ENCODE measurements around the gene PCID2. TPM values are rescaled to one million over a fixed set of nuclear protein-coding genes. Genes with fewer than 3 reads are reported as not detected.
A peak's percentile ranks its signal among the peaks of the same experiment; 100 is the strongest.

PCID2 gene
- total and polyA plus RNA-seq, 2 of the 13 experiments (the other 11 are each of a cell fraction or from before 2014, with no cell fraction given), result 65.0 to 111 TPM

DNA sequence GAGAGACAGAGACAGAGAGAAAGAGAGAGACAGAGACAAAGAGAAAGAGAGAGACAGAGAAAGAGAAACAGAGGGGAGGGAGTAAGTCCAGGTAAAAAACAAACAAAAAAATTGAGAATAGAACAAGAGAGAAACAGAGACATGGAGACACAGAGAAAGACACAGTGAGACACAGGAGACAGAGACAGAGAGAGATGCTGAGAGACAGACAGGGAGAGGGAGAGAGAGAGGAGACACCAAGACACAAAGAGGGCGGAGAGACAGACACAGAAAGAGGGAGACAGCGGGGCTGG, 55.8 kb downstream of the PCID2 start:
- ChIA-PET CTCF (ENCODE audit: low intra/inter-chr PET ratio, low total read pairs) (no interaction called here), POLR2A (interaction anchor here (1.0 kb wide), 1 partner anchor 31 kb away, joined by 9 read pairs; no protein-coding TSS in a partner anchor)
- H4K20me1 ChIP-seq (ENCODE audit: insufficient read depth, low read length), result no peaks in the 10 kb centered on the region
- no peaks in the 10 kb centered on the region for H3K27me3 ChIP-seq (ENCODE audit: control insufficient read depth in 1 of 2, insufficient read depth in 2 of 2, low read length in 2 of 2)
- H3K4me1 ChIP-seq (ENCODE audit: insufficient read depth, low read length), result peaks cover 81% of the 10 kb centered on the region
- H3K4me3 ChIP-seq (replicated peaks in 1 of 3; ENCODE audit: insufficient read depth in 1 of 3, low read depth in 2 of 3, low read length in 3 of 3), result peak overlapping the region; percentile 69 to 81 (median 76)
- no TSS peak for BruUV-seq (replicated peaks)
- H3K9me3 ChIP-seq (ENCODE audit: low read length), result 0 out of 2 replicates have a peak, but pooled peaks cover 5% of the 10 kb centered on the region
- no peak for ATAC-seq
- no peak for FAIRE-seq
- peak overlapping the region; percentile 93 for H3K9ac ChIP-seq (ENCODE audit: insufficient read depth, low read depth, low read length)
- 42% methylated on average over 2 of the region's 2 CpGs for WGBS (ENCODE audit: low lambda C conversion rate)
- TF ChIP-seq AHR (CRISPR knock-in tag; IDR thresholded peaks at IDR 0.05), result 0 out of 2 replicates have a peak, but pooled peaks have one; percentile 5
- TF ChIP-seq, protein P1, sequence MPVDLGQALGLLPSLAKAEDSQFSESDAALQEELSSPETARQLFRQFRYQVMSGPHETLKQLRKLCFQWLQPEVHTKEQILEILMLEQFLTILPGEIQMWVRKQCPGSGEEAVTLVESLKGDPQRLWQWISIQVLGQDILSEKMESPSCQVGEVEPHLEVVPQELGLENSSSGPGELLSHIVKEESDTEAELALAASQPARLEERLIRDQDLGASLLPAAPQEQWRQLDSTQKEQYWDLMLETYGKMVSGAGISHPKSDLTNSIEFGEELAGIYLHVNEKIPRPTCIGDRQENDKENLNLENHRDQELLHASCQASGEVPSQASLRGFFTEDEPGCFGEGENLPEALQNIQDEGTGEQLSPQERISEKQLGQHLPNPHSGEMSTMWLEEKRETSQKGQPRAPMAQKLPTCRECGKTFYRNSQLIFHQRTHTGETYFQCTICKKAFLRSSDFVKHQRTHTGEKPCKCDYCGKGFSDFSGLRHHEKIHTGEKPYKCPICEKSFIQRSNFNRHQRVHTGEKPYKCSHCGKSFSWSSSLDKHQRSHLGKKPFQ (CRISPR knock-in tag; IDR thresholded peaks at IDR 0.05; ENCODE audit: insufficient replicate concordance), result no peak
- no peak for TF ChIP-seq ZIK1 (CRISPR knock-in tag; IDR thresholded peaks at IDR 0.05; ENCODE audit: borderline replicate concordance, low read depth)
- TF ChIP-seq SP5 (CRISPR knock-in tag; IDR thresholded peaks at IDR 0.05; ENCODE audit: borderline replicate concordance, low read depth), result 0 out of 2 replicates have a peak, but pooled peaks have one; percentile 18
- 0 out of 2 replicates have a peak, but pooled peaks have one; percentile 9 for TF ChIP-seq NFYC (CRISPR knock-in tag; IDR thresholded peaks at IDR 0.05)
- TF ChIP-seq, protein P2, sequence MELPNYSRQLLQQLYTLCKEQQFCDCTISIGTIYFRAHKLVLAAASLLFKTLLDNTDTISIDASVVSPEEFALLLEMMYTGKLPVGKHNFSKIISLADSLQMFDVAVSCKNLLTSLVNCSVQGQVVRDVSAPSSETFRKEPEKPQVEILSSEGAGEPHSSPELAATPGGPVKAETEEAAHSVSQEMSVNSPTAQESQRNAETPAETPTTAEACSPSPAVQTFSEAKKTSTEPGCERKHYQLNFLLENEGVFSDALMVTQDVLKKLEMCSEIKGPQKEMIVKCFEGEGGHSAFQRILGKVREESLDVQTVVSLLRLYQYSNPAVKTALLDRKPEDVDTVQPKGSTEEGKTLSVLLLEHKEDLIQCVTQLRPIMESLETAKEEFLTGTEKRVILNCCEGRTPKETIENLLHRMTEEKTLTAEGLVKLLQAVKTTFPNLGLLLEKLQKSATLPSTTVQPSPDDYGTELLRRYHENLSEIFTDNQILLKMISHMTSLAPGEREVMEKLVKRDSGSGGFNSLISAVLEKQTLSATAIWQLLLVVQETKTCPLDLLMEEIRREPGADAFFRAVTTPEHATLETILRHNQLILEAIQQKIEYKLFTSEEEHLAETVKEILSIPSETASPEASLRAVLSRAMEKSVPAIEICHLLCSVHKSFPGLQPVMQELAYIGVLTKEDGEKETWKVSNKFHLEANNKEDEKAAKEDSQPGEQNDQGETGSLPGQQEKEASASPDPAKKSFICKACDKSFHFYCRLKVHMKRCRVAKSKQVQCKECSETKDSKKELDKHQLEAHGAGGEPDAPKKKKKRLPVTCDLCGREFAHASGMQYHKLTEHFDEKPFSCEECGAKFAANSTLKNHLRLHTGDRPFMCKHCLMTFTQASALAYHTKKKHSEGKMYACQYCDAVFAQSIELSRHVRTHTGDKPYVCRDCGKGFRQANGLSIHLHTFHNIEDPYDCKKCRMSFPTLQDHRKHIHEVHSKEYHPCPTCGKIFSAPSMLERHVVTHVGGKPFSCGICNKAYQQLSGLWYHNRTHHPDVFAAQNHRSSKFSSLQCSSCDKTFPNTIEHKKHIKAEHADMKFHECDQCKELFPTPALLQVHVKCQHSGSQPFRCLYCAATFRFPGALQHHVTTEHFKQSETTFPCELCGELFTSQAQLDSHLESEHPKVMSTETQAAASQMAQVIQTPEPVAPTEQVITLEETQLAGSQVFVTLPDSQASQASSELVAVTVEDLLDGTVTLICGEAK (IDR thresholded peaks at IDR 0.05), result 0 out of 2 replicates have a peak, but pooled peaks have one; percentile 11
- TF ChIP-seq, protein P2 (CRISPR knock-in tag; IDR thresholded peaks at IDR 0.05), result no peak
- TF ChIP-seq FOXK2 (IDR thresholded peaks at IDR 0.05), result 0 out of 2 replicates have a peak, but pooled peaks have one; percentile 21
- TF ChIP-seq SAP130 (CRISPR knock-in tag; IDR thresholded peaks at IDR 0.05; ENCODE audit: low read depth), result peak; percentile 30
- TF ChIP-seq SP2 (CRISPR knock-in tag; IDR thresholded peaks at IDR 0.05), result 0 out of 2 replicates have a peak, but pooled peaks have one; percentile 47
- no peak for TF ChIP-seq ZNF160 (CRISPR knock-in tag; IDR thresholded peaks at IDR 0.05)
- TF ChIP-seq ATF7 (IDR thresholded peaks at IDR 0.05), result 0 out of 2 replicates have a peak, but pooled peaks have one; percentile 20
- no peak for TF ChIP-seq ATF7 (CRISPR knock-in tag; IDR thresholded peaks at IDR 0.05)
- TF ChIP-seq, protein P3, sequence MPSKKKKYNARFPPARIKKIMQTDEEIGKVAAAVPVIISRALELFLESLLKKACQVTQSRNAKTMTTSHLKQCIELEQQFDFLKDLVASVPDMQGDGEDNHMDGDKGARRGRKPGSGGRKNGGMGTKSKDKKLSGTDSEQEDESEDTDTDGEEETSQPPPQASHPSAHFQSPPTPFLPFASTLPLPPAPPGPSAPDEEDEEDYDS (CRISPR knock-in tag; IDR thresholded peaks at IDR 0.05), result peak; percentile 48; the same call in 1 of the 2 replicates
- DNase-seq (ENCODE audit: low spot score), result peak; percentile 36
- intact Hi-C loops (cut with micrococcal nuclease; ENCODE audit: unreplicated experiment), result no loop called here
- in situ Hi-C loops (cut with HindIII; ENCODE audit: extremely low pct_ligation_motif_present, low pct_unique_long_range_greater_than_20kb), result no loop called here
- H2AFZ ChIP-seq (ENCODE audit: low read length), result no peak overlapping the region
- peak overlapping the region; percentile 92 for H3K27ac ChIP-seq (ENCODE audit: extremely low read length, insufficient read depth, low read length)
- peaks cover 0 to 2% of the 10 kb centered on the region in 2 experiments; a peak in 2 of 5 replicates for H3K36me3 ChIP-seq (replicated peaks in 1 of 2; ENCODE audit: control insufficient read depth in 1 of 2, insufficient read depth in 2 of 2, low read length in 2 of 2)
- H3K4me2 ChIP-seq (ENCODE audit: low read depth, low read length), result peak overlapping the region; percentile 88
- peaks cover 32% of the 10 kb centered on the region for H3K79me2 ChIP-seq (ENCODE audit: insufficient read depth, low read length)

Data from HepG2 (cell line).